ENCODE data around the gene BRI3.

- TF ChIP-seq CTCF (IDR thresholded peaks at IDR 0.05; ENCODE audit: low read depth, low read length, poor library complexity, severe bottlenecking) (peak; percentile 56), EZH2phosphoT487 (IDR thresholded peaks at IDR 0.05; ENCODE audit: borderline replicate concordance, low read length) (no peak)
Observed at GRCh38 chr7:98250789-98251188, 30.7 kb upstream of the BRI3 start.
